ENCODE results near the gene EGLN1. TPM values are rescaled to one million over a fixed set of nuclear protein-coding genes. Genes with fewer than 3 reads are reported as not detected.
"Not testable (repeated sequence)": the region's sequence is repeated elsewhere in the genome, so short reads cannot be mapped to it uniquely, and the experiment has no call there.

EGLN1 gene
- total and polyA plus RNA-seq, 10 donors, result 5.6 to 44.0 (median 37.2) TPM

GRCh38 chr1:231465051-231465450 lies 43.0 kb upstream of the EGLN1 start:
- Histone ChIP-seq H3K4me1 (peaks cover 4 to 25% (median 11%) of the 10 kb centered on the region in 6 donors), H3K27ac (no peak overlapping the region), H3K9me3 (peaks cover 0 to 21% (median 12%) of the 10 kb centered on the region in 8 donors), H3K27me3 (replicated peaks in 1 of 7) (peaks cover 0 to 63% (median 0%) of the 10 kb centered on the region in 7 donors), H3K36me3 (no peaks in the 10 kb centered on the region), H3K4me3 (no peak overlapping the region)
- WGBS, 5 donors, result 79 to 93% (median 89%) methylated on average over 1 of the region's 1 CpG
- TF ChIP-seq POLR2AphosphoS5 (IDR thresholded peaks at IDR 0.05) (no peak), POLR2A (IDR thresholded peaks at IDR 0.05) (no peak), CTCF (IDR thresholded peaks at IDR 0.05 in 8 of 11, conservative IDR thresholded peaks at IDR 0.05 in 3 of 11) (no peak)
- DNase-seq, result no peak
- intact Hi-C loops (cut with DNase I; ENCODE audit: low total_unique reads), result no loop called here

GRCh38 chr1:231463541-231463940 lies 41.5 kb upstream of the EGLN1 start:
- intact Hi-C loops (cut with DNase I; ENCODE audit: low total_unique reads), result no loop called here
- Histone ChIP-seq H3K27me3 (replicated peaks in 1 of 7) (peaks cover 0 to 67% (median 0%) of the 10 kb centered on the region in 7 donors), H3K36me3 (no peaks in the 10 kb centered on the region), H3K4me1 (peaks cover 1 to 20% (median 11%) of the 10 kb centered on the region in 6 donors), H3K4me3 (no peak overlapping the region), H3K27ac (no peak overlapping the region), H3K9me3 (peaks cover 0 to 21% (median 12%) of the 10 kb centered on the region in 8 donors)
- TF ChIP-seq CTCF (IDR thresholded peaks at IDR 0.05 in 8 of 11, conservative IDR thresholded peaks at IDR 0.05 in 3 of 11) (no peak), POLR2A (IDR thresholded peaks at IDR 0.05) (no peak), POLR2AphosphoS5 (IDR thresholded peaks at IDR 0.05) (no peak)
- DNase-seq, result no peak
- WGBS, 5 donors, result 78 to 91% (median 81%) methylated on average over 6 of the region's 6 CpGs

DNA sequence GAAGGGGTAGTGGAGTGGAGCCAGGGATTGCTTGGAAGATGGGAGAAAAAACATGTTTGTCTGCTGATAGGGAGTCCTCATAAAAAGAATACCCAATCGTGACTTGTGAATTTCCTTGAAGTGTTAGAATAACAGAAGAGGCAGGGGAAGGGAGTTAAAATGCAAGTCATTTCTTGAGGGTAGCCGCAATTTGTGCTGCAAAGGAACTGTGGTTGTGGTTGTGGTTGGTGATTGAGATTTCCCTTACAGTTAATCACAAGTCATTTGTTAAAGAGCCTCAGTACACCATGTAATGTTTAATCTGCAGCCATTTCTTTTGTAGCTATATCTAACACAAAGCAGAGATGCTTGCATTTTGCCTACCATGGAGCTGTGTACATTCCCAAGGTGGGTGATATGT lies 38.5 kb upstream of the EGLN1 start:
- Histone ChIP-seq H3K4me1 (peaks cover 0 to 17% (median 9%) of the 10 kb centered on the region in 6 donors), H3K27me3 (replicated peaks in 1 of 7) (peaks cover 0 to 73% (median 0%) of the 10 kb centered on the region in 7 donors), H3K4me3 (no peak overlapping the region), H3K36me3 (no peaks in the 10 kb centered on the region), H3K27ac (no peak overlapping the region), H3K9me3 (peaks cover 0 to 28% (median 15%) of the 10 kb centered on the region in 8 donors)
- WGBS, 5 donors, result 18 to 31% (median 24%) methylated on average over 2 of the region's 2 CpGs
- intact Hi-C loops (cut with DNase I; ENCODE audit: low total_unique reads), result no loop called here
- no peak for DNase-seq
- TF ChIP-seq POLR2AphosphoS5 (IDR thresholded peaks at IDR 0.05) (peak in 1 of 3 donors; percentile 44), POLR2A (IDR thresholded peaks at IDR 0.05) (no peak), CTCF (IDR thresholded peaks at IDR 0.05 in 8 of 11, conservative IDR thresholded peaks at IDR 0.05 in 3 of 11) (no peak)

DNA sequence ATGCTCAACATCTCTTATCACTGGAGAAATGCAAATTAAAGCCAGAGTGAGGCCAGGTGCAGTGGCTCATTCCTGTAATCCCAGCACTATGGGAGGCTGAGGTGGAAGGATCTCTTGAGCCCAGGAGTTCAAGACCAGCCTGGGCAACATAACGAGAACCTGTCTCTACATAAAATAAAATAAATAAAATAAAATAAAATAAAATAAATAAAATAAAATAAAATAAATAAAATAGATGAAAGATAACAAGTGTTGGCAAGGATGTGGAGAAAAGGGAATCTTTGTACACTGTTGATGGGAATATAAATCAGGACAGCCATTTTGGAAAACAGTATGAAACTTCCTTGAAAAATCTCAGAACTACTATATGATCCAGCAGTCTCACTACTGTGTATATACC lies 37.4 kb upstream of the EGLN1 start:
- WGBS, 5 donors, result 86 to 100% (median 90%) methylated on average over 1 of the region's 1 CpG
- Histone ChIP-seq H3K9me3 (peaks cover 0 to 24% (median 13%) of the 10 kb centered on the region in 8 donors), H3K27me3 (replicated peaks in 1 of 7) (peaks cover 0 to 76% (median 0%) of the 10 kb centered on the region in 7 donors), H3K4me1 (peaks cover 0 to 17% (median 9%) of the 10 kb centered on the region in 6 donors)
- H3K4me3 ChIP-seq; H3K27ac ChIP-seq; DNase-seq; H3K36me3 ChIP-seq; intact Hi-C loops (cut with DNase I; ENCODE audit: low total_unique reads): not testable (repeated sequence)

DNA sequence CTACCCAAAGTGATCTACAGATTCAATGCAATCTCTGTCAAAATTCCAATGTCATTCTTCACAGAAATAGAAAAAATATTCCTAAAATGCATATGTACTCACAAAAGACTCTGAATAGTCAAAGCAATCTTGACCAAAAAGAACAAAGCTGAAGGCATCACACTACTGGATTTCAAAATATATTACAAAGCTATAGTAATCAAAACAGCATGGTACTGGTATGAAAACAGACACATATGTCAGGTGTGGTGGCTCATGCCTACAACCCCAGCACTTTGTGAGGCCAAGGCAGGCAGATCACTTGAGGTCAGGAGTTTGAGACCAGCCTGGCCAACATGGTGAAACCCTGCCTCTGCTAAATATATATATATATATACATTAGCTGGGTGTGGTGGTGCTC lies 35.9 kb upstream of the EGLN1 start:
- H3K27ac ChIP-seq; DNase-seq; H3K36me3 ChIP-seq; intact Hi-C loops (cut with DNase I; ENCODE audit: low total_unique reads); H3K4me3 ChIP-seq: not testable (repeated sequence)
- Histone ChIP-seq H3K9me3 (peaks cover 0 to 24% (median 11%) of the 10 kb centered on the region in 8 donors), H3K4me1 (peaks cover 0 to 17% (median 9%) of the 10 kb centered on the region in 6 donors), H3K27me3 (replicated peaks in 1 of 7) (peaks cover 0 to 64% (median 0%) of the 10 kb centered on the region in 7 donors)

- intact Hi-C loops (cut with DNase I; ENCODE audit: low total_unique reads); H3K27ac ChIP-seq; H3K4me1 ChIP-seq; H3K36me3 ChIP-seq; DNase-seq; H3K4me3 ChIP-seq: not testable (repeated sequence)
- WGBS, 5 donors, result 85 to 94% (median 93%) methylated on average over 14 to 29 of the region's 29 CpGs
- Histone ChIP-seq H3K9me3 (peaks cover 0 to 24% (median 11%) of the 10 kb centered on the region in 8 donors), H3K27me3 (replicated peaks in 1 of 7) (peaks cover 0 to 36% (median 0%) of the 10 kb centered on the region in 7 donors)
Measured at GRCh38 chr1:231454133-231454532, 32.0 kb upstream of the EGLN1 start.

Measured in spleen (tissue), 11 donors.